ENCODE results near the gene JAML.

DNA sequence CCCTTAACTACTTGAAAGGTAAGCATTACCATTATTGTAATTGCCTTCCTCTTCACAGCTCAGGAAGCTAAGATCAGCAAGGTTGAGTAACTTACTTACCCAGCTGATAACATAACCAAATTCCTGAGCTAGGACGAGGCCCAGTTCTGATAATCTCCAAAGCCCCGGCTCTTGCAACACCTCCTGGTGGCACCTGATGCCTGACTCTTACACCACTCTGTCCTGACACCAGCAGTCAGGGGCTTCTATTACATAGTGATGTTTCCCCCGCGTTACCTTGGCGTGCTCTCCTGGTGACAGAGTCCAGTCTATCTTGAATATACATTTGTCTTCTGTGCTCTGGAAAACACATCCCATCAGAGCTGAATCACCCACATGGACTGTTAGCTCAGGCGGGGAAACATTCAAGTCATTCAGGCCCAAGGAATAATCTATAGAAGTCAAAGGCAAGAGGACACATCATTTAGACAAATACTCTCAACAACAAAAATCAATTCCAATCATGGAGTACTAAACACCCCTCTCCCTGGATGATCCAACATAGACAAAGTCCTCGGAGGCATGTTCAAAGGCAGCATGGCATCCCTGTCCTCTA lies 12.6 kb downstream of the JAML start:
- no peak for TF ChIP-seq POLR2A (IDR thresholded peaks at IDR 0.05)
- TF ChIP-seq, protein P1, sequence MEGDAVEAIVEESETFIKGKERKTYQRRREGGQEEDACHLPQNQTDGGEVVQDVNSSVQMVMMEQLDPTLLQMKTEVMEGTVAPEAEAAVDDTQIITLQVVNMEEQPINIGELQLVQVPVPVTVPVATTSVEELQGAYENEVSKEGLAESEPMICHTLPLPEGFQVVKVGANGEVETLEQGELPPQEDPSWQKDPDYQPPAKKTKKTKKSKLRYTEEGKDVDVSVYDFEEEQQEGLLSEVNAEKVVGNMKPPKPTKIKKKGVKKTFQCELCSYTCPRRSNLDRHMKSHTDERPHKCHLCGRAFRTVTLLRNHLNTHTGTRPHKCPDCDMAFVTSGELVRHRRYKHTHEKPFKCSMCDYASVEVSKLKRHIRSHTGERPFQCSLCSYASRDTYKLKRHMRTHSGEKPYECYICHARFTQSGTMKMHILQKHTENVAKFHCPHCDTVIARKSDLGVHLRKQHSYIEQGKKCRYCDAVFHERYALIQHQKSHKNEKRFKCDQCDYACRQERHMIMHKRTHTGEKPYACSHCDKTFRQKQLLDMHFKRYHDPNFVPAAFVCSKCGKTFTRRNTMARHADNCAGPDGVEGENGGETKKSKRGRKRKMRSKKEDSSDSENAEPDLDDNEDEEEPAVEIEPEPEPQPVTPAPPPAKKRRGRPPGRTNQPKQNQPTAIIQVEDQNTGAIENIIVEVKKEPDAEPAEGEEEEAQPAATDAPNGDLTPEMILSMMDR (IDR thresholded peaks at IDR 0.05), result peak in 1 of 4 donors; percentile 7
